Daoy (cell line): Measurements from ENCODE around the gene NOC2L. TPM values are rescaled to one million over a fixed set of nuclear protein-coding genes. Genes with fewer than 3 reads are reported as not detected.

Source experiments
- DNase-seq: peaks from one replicate; pipeline ENCODE4 v3.0.0-alpha.2; 2015; ENCODE audit warnings: low read depth
- total RNA-seq: library from RNA; depleted of rRNA; stranded (reverse); fragments of >200 nt; shearing (Covaris generic); gene quantifications from 2 replicates; pipeline ENCODE4 v1.2.3, GENCODE V29; 2014

NOC2L gene
- total RNA-seq, 1 experiment from 2014 or later: 271 TPM

DNA sequence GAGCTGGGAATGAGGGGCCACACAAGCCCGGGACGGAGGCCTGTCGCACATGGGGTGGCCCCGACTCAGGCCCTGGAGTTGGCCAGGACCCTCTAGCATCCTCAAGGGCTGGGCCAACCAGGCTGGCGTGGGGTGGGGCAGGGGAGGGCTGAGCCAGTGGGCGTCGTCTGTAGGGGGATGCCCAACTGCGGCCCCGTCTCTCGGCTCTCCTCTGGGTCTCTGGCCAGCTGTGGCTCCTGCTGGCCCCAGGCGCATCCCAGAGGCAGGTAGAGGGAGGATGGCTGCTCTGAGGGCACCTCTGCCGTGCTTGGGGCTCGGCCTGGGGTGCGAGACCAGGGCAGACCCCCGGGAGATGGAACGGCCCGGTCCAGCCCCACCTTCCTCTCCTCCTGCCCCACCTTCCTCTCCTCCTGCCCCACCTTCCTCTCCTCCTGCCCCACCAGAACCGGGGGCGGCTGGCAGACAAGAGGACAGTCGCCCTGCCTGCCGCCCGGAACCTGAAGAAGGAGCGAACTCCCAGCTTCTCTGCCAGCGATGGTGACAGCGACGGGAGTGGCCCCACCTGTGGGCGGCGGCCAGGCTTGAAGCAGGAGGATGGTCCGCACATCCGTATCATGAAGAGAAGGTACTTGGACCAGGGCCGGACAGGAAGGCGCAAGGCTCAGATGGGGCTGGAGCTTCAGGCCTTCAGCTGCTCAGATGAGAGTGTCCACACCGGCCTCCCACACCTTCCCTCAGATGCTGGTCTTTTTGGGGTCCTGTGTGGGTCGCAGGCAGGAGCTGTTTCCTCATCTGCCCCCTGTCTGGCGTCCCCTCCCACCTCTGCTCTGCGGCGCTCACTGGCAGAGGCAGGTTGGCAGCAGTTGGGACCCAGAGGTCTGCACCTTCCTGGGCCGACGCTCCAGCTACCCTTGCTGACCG lies 29.1 kb downstream of the NOC2L start:
- DNase-seq: no peak

DNA sequence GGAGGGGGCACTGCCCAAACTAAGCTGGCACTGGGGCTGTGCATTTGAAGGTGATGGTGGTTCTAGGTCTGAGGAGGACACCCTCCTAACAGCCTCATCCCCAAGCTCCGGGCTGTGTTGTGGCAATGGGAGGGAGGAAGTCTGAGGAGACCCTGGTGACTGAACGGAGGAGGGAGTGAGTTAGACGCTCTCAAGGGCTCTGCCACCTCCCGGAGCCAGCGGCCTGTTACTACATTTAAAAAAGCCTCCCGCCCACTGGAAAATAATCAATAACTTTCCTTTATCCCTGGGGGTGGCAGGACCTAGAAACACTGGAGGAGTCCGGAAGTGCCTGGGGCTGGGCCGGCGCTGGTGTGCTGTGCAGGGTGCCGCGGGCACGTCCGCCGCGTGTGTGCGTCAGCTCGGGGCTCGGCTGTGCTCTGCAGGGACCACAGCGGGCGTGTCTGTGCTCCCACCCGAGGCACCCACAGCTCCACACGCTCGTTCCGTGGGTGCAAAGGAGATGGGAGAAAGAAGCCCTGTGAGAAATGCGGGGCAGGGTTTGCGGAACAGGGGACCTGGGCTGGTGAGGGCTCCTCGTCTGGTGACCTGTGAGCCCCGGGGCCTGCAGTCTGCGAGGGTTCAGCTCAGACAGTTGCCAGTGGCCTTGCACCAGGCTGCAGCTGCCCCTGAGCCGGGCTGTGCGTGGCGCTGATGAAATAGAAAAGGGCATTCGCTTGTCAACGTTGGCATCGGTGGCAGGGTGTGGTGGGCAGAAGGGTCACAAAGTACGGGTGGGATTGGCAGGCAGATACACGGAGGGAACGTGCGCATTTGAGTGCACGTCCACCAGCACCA lies 30.0 kb downstream of the NOC2L start:
- no peak for DNase-seq

DNA sequence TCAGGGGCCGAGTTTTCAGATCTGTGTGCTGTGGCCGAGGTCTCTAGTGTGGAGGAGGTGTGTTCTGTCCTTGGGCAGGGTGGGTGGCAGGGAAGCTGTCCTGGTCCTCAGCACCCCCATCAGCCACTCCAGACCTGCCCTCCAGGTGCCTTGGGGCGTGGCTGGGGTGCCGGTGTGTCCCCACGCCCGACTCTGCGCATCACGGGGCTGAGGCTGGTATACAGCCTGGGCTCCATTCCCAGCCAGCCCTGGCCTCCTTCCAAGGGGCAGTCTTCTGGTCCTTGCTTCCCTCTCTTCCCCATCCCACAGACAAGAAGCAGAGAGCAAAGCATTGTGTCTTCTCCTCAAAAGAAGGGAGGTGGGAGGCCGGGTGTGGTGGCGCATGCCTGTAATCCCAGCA lies 31.3 kb downstream of the NOC2L start:
- DNase-seq: no peak

DNA sequence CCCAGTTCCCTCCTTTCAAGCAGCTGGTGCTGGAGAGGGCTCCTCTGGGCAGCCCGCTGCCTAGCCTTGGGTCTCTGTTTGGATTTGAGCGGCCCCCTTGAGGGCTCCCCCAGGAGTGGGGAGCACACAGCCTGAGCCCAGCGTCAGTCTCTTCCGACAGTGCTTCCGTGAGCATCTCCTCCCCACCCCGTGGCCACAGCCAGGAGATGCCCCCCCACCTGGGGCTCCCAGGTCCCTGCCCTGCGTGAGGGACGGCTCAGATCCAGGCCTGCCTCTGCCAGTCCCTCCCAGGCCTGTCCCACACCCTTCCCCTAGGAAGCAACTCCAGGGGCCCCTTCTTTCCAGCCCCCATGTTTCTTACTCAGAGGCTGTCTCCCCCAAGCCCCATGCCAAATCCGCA lies 31.8 kb downstream of the NOC2L start:
- no peak for DNase-seq

DNA sequence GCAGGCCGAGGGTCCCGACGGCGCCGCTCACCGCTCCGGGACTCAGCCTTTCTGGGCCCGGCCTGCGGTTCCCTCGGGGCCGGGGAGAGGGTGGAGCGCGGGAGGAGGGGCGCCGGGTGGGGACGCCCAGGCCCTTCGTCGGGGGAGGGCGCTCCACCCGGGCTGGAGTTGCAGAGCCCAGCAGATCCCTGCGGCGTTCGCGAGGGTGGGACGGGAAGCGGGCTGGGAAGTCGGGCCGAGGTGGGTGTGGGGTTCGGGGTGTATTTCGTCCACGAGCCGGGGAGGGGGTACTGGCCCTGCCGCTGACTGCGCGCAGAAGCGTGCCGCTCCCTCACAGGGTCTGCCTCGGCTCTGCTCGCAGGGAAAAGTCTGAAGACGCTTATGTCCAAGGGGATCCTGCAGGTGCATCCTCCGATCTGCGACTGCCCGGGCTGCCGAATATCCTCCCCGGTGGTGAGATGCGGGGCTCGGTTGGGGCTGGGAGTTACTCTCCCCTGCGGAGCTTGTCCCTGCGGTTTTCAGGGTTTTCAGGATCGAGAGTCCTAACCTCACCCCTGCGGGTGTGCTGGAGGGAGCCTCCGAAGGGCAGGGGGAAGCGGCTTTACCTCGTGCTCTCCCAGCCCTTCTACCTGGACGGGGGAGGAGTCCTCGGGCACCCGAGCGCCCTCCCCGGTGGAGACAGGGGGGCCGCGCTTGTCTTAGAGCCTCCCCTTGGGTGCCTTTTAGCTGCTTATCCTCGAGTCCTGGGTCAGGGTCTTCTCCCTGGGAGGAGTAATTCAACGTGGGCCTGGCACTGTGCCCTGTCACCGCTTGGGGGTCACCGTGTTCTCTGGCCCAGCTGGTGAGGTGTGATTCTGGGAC lies 33.3 kb downstream of the NOC2L start:
- DNase-seq: peak; percentile 76

DNA sequence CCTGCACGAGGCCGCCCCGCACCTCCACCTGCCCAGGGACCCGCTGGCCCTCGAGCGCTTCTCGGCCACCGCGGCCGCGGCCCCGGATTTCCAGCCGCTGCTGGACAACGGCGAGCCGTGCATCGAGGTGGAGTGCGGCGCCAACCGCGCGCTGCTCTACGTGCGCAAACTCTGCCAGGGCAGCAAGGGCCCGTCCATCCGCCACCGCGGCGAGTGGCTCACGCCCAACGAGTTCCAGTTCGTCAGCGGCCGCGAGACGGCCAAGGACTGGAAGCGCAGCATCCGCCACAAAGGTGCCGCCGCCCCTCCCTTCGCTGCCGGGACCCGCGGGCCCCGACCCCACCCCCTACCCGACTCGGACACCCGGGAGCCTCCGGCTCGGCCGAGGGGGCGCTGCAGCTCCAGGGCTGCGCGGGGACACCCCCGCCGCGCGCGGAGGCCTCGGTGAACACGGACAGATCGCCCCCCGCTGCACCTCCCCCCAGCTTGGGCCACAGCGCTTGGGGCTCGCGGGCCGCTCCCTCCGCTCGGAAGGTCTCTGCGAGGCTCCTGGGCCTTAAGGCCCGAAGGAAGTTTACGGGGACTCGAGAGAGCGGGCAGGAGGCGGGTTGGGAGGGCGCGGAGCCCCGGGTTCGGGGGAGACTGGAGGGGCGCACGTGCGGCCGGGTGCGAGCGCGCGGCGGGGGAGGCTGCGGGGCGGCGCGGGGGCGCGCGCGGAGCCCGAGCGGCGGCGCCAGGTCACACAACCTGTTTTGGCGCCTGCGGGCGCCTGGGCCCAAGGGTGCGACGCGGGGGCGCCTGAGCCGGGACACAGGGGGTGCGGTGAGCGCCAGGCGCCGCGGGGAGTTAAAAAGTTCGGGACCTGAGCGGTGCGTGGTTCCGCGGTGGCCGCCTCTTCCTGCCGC lies 34.1 kb downstream of the NOC2L start:
- peak; percentile 81 for DNase-seq

DNA sequence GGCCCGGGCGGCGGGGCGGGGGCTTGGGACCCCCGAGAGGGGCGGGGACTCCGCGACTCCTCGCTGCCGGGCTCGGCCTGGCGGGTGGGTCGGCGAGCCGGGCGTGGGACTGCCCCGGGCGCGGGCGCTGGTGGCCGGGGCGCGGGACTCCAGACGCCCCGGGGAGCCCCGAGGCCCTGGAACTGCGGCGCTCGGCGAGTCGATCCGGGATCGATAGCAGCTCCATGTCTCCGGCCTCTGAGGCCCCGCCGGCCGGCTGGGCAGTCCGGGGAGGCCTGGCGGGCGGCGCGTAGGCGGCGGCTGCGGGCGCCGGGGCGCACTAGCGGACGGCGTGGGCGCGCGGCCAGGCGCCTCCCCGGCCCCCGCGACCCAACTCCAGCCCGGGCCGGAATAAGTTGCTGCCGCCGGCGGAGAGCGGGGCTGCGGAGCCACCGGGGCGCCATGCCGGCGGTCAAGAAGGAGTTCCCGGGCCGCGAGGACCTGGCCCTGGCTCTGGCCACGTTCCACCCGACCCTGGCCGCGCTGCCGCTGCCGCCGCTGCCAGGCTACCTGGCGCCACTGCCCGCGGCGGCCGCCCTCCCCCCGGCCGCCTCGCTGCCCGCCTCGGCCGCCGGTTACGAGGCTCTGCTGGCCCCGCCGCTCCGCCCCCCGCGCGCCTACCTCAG lies 34.9 kb downstream of the NOC2L start:
- DNase-seq: no peak

DNA sequence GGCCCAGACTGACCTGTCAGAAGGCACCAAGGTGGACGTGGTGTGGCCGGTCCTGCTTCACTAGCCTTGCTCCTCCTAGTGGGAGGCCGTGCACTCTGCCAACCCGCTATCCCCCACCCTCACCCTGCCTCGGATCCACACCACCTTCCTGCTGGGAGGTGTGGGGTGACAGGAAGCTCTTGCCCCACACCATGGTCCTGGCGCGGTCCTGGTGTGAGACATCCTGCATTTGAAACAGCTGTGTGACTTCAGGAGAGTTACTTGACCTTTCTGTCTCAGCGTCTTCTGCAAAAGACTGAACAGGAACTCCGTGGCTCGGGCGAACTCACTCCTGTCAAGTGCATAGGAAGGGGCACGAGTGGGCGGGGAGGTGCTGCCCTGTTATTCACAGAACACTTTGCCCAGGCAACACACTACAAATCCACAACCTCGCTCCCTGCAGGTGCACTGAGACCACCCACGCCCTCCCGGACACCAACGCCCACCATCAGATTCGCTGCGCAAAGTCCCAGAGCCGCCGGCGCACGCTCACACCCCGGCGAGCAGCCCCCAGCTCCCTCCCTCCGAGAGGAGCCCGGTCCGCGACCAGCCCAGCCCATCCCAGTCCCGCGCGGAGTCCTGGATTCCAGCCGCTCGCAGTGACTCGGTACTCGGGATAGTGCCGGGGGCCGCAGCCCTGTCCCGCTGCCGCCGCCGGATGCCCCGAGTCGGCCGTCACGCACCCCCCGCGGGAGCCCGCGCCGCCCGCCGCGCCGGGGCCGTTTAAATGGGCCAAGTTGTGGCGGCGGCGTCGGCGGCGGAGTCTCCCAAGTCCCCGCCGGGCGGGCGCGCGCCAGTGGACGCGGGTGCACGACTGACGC lies 35.7 kb downstream of the NOC2L start, which contains the start of gene SAMD11:
SAMD11 (plus strand) TSS at position 793 of the 860 bp plus-strand sequence. CDS start 509 bp downstream, outside the sequence.
- peak; percentile 94 for DNase-seq

DNA sequence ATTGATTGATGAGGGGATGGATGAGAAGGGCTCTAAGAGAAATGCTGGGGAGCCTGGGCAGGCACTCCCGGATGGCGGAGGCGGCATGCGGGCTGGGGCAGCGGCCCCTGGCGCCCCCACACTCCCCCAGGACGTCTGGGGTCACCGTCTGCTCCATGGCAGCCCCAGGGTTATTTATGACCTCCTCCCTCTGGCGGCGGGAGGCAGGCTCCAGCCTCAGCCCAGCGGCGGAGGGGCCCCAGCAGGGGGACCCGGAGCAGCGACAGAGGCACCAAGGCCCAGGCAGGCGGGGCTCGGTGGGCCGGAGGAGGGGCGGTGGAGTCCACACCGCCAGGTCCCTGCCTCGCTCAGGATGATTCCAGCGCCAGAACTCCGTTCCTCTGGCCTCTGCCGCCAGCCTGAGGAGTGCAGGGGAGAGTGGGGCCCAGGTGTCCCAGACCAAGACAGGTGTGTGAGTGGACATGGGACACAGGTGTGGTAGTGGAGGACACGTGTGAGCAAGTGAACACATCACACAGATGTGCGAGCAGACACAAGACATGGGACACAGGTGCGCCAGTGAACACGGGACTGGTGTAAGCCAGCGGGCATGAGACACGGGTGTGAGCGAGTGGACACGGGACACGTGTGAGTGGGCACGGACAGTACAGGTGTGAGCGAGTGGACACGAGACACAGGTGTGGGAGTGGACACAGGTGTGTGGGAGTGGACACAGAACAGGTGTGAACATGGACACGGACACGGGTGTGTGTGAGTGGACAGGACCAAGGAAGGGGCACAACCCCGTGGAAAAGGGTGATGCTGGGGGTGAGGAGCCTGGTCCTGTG lies 37.8 kb downstream of the NOC2L start:
- DNase-seq: peak; percentile 87

DNA sequence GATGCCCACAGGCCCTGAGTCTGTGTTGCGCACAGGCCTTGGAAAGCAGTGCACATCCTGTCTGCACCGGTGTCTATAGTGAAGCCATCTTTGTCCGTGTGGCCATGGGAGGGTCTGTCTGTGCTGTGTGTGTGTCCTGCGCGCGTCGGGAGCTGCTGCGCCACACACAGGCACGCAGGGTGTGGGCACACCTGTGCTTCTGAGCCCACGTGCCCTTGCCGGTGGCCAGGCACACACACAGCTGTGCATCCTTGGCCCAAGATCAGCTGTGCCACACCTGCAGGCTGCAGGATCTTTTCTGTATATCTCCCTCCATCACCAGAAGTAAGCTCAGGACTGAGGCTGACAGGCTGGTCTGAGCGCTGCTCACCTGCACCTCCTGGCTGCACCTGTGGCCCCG lies 38.5 kb downstream of the NOC2L start:
- no peak for DNase-seq

DNA sequence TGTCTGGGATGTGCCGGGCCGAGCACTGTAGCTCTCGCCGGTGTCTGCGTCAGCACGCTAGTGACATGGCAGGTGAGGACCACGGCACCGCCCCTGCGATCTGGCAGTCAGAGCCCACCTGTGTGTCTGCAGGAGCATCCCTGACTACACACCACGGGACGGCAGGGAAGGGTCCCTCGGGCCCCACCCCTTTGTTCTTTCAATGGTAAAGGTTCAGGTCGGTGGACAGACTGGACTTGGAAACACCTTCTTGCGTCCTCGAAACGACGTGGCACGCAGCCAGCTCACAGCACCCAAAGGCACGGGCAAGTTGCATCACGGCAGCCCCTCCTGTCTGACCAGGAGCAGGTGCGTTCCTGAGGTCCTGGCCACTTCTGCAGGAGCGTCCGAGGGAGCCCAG lies 39.0 kb downstream of the NOC2L start:
- no peak for DNase-seq

DNA sequence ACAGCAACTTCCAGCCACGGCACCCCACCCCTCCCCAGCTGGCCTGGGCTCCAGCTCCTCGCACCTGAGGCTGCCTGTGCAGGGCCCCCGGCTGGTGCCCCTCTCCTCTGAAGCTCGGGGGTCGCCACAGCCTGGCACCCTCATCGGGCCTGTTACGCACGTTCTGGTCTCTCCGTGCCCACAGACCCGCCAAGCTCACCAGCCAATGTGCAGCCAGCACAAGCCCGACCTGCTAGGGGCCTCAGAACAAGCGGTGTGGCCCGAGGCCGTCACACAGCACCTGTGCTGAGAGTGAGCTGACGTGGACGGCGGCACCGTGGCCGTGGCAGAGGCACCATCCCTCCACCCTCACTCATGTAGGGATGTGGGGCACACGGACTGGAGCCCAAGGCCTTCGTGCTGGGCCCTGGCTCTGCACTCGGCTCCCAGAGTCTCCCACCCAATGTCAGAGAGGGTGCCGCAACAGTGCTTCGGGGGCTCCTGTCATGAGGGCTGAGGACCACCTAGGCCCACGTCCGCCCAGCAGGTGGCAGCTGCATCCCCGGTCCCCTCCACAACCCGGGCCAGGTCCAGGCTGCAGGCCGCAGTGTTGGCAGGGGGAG lies 39.7 kb downstream of the NOC2L start:
- no peak for DNase-seq

DNA sequence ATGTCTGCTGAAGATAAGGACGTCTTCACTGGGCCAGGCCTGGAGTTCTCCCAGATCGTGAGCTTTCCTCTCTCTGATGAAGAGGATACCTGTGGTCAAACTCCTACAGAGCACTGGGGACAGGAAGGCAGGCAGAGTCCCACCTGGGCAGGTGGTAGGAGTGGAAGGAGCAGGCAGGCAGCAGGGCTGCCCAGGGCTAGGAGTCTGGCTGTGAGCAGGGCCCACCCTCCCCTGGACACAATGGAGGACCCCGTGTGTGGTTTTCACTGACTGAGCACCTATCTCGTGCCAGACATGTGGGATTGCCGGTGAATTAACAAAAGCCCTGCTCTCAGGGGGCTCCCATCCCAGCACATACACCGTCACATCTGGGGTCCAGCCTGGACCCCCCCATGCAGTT lies 40.2 kb downstream of the NOC2L start:
- DNase-seq: no peak

DNA sequence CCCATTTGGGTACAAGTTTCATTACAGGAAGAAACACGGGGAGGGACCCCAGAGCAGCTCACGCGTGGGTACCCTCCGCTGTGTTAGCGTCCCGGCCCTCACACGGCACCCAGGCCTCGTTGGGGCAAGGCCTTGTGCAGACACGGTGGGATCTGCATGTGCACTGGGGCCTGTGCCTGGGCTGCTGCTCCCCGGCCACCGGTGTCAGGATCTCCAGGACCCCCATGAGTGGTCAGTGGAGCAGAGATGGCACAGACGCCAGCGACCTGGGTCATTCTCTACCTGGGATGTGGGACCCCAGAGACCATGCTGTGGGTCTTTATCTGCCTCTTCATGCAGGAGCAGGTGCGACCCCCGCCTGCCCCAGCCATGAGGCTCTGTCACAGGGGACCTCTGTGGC lies 40.7 kb downstream of the NOC2L start:
- DNase-seq: no peak

DNA sequence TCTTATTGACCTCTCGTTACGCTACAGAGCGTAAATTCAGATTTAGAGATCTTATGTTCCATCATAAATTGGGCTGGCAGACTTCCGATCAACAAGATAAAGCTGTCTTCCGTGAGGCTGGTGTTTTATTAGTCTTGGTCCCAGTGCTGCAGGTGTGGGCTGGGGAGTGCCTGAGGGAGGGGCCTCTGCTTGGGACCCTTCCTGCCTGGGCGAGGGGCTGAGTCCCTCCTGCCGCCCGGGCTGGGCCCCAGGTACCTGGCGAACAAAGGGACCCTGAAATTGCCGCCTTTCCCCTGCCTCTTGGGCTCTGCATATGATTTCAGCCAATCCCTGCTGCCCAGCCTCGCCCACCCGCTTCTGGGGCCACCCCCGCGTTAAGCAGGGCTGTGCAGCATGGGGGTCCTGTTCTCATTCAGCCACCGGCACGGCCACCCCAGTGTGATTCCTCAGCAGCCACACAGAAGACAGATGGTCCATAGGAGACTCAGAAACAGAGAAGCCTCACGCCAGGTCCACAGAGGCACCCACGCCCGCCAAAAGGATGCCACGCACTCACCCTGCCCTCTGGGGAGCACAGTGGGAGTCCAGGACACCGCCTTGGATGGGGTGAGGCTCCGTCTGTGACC lies 41.5 kb downstream of the NOC2L start:
- DNase-seq: no peak

DNA sequence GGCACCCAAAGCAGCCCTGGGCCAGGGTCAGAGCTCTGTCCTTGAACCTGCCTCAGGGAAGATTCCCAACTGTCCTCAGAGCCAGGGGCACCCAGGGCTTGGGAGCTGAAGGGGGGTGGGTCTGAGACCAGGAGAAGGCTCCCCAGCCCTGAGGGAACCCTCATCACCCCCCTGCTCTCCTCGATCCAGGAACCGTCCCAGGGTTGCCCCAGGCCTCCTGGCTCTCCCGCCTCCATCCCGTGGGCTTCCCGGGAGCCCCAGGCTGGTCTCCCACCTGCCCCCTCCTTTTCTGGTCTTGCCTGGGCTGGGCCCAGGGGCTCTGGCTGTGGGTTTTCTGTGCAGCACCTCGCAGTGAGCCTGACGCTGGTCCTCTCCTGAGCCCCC lies 42.0 kb downstream of the NOC2L start:
- no peak for DNase-seq
